ENCODE data around the gene NDUFB10.

DNA sequence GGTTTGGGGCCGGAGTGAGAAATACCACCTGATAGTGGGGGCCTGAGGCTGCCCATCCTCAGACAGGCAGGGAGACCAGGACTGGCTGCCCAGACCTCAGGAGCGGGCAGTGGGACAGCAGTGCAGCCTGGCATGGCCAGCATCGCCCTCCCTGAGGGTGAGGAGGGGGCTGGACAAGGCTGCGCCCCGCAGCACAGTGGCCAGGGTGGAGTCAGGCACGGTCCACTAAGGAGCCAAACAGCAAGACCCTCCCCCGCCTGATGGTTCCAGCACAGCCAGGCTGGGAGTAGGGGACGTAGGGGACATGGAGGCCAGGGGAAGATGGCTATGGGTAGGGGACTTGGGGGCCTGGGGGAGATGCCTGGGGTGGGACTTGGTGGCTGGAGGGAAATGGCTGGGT lies 47.0 kb downstream of the NDUFB10 start:
- TF ChIP-seq, protein P1, sequence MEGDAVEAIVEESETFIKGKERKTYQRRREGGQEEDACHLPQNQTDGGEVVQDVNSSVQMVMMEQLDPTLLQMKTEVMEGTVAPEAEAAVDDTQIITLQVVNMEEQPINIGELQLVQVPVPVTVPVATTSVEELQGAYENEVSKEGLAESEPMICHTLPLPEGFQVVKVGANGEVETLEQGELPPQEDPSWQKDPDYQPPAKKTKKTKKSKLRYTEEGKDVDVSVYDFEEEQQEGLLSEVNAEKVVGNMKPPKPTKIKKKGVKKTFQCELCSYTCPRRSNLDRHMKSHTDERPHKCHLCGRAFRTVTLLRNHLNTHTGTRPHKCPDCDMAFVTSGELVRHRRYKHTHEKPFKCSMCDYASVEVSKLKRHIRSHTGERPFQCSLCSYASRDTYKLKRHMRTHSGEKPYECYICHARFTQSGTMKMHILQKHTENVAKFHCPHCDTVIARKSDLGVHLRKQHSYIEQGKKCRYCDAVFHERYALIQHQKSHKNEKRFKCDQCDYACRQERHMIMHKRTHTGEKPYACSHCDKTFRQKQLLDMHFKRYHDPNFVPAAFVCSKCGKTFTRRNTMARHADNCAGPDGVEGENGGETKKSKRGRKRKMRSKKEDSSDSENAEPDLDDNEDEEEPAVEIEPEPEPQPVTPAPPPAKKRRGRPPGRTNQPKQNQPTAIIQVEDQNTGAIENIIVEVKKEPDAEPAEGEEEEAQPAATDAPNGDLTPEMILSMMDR (IDR thresholded peaks at IDR 0.05), result no peak
- no peak for TF ChIP-seq POLR2A (IDR thresholded peaks at IDR 0.05)
- no peak for TF ChIP-seq POLR2AphosphoS5 (IDR thresholded peaks at IDR 0.05)
- no peak for TF ChIP-seq EP300 (IDR thresholded peaks at IDR 0.05)
